HepG2 (cell line): Measurements from ENCODE around the gene LMAN2. TPM values are rescaled to one million over a fixed set of nuclear protein-coding genes. Genes with fewer than 3 reads are reported as not detected.

ENCODE experiments used
- ETV6 ChIP-seq: sonication (generic); formaldehyde crosslinking; conservative IDR thresholded peaks from 2 replicates; pipeline ENCODE4 v1.4.0; 2020; ENCODE audit warnings: missing genetic modification reagents
- HHEX ChIP-seq: IDR thresholded peaks from 2 replicates; pipeline ENCODE4 v1.6.1; 2016; ENCODE audit warnings: control low read depth
- JUNB ChIP-seq: sonication (generic); formaldehyde crosslinking; IDR thresholded peaks from 2 replicates; pipeline ENCODE4 v1.8.0; 2022; ENCODE audit warnings: missing genetic modification reagents, mild to moderate bottlenecking, borderline replicate concordance
- KDM5B ChIP-seq: sonication (generic); formaldehyde crosslinking; IDR thresholded peaks from 2 replicates; pipeline ENCODE4 v1.4.0; 2020; ENCODE audit warnings: missing genetic modification reagents, mild to moderate bottlenecking, borderline replicate concordance
- KLF11 ChIP-seq: IDR thresholded peaks from 2 replicates; pipeline ENCODE4 v1.6.1; 2016; ENCODE audit warnings: missing compliant biosample characterization
- MTA1 ChIP-seq: sonication (generic); formaldehyde crosslinking; IDR thresholded peaks from 2 replicates; pipeline ENCODE4 v1.4.0; 2020; ENCODE audit warnings: missing genetic modification reagents, mild to moderate bottlenecking, borderline replicate concordance
- MTF2 ChIP-seq: sonication (generic); formaldehyde crosslinking; IDR thresholded peaks from 2 replicates; pipeline ENCODE4 v1.5.0; 2020; ENCODE audit warnings: missing genetic modification reagents, borderline replicate concordance
- ONECUT2 ChIP-seq: sonication (generic); formaldehyde crosslinking; IDR thresholded peaks from 2 replicates; pipeline ENCODE4 v1.4.0; 2020; ENCODE audit warnings: missing genetic modification reagents
- SMAD1 ChIP-seq: sonication (generic); formaldehyde crosslinking; IDR thresholded peaks from 2 replicates; pipeline ENCODE4 v1.4.0; 2020; ENCODE audit warnings: missing genetic modification reagents, low read depth, mild to moderate bottlenecking, borderline replicate concordance
- TCF12 ChIP-seq, 2 experiments: fragments of 450-650 bp in 1 of 2; sonication (generic) in 1 of 2; formaldehyde crosslinking in 1 of 2; IDR thresholded peaks; 2 replicates each; pipeline versions ENCODE4 v1.6.1 to v1.8.0; 2017 to 2022; ENCODE audit warnings: antibody characterized with exemption in 1 of 2, mild to moderate bottlenecking in 1 of 2, missing genetic modification reagents in 1 of 2, moderate library complexity in 1 of 2
- ZBTB46 ChIP-seq: sonication (generic); formaldehyde crosslinking; IDR thresholded peaks from 2 replicates; pipeline ENCODE4 v1.4.0; 2020; ENCODE audit warnings: mild to moderate bottlenecking, missing genetic modification reagents, borderline replicate concordance
- ZMAT5 ChIP-seq: sonication (generic); formaldehyde crosslinking; IDR thresholded peaks from 2 replicates; pipeline ENCODE4 v1.5.0; 2020; ENCODE audit warnings: mild to moderate bottlenecking, low read depth, missing genetic modification reagents, borderline replicate concordance
- ZNF138 ChIP-seq: sonication (generic); formaldehyde crosslinking; IDR thresholded peaks from 2 replicates; pipeline ENCODE4 v1.5.0; 2020; ENCODE audit warnings: mild to moderate bottlenecking, low read depth, missing genetic modification reagents
- ZNF234 ChIP-seq: sonication (generic); formaldehyde crosslinking; conservative IDR thresholded peaks from 2 replicates; pipeline ENCODE4 v1.5.1; 2020; ENCODE audit warnings: mild to moderate bottlenecking, missing genetic modification reagents
- ZNF44 ChIP-seq: sonication (generic); formaldehyde crosslinking; IDR thresholded peaks from 2 replicates; pipeline ENCODE4 v1.5.1; 2020; ENCODE audit warnings: mild to moderate bottlenecking, missing genetic modification reagents
- ZNF788 ChIP-seq: sonication (generic); formaldehyde crosslinking; IDR thresholded peaks from 2 replicates; pipeline ENCODE4 v1.5.0; 2020; ENCODE audit warnings: mild to moderate bottlenecking, missing genetic modification reagents, borderline replicate concordance
- ZNF841 ChIP-seq: sonication (generic); formaldehyde crosslinking; IDR thresholded peaks from 2 replicates; pipeline ENCODE4 v1.8.1; 2023; ENCODE audit warnings: missing genetic modification reagents, borderline replicate concordance
- polyA plus RNA-seq, 8 experiments: library from polyadenylated mRNA; depleted of rRNA in 3 of 8; stranded (reverse) in 7 of 8; unstranded in 1 of 8; fragments of >200 nt; fragmentation: Illumina TruSeq in 4 of 8; extraction: Trizol in 4 of 8; gene quantifications; 2 replicates each; pipeline versions ENCODE4 v1.2.1 to v1.2.3, GENCODE V29; 2011 to 2016; ENCODE audit warnings: low read depth in 4 of 8, missing spikeins in 1 of 8, mixed read lengths in 1 of 8; ENCODE audit not compliant: insufficient read depth in 1 of 8
- total RNA-seq, 5 experiments: library from RNA; depleted of rRNA; stranded (reverse); fragments of >200 nt; fragmentation: Illumina TruSeq; extraction: Trizol; gene quantifications; 2 replicates each; pipeline ENCODE4 v1.2.3, GENCODE V29; 2016; ENCODE audit warnings: low read depth in 1 of 5
- TF ChIP-seq, protein P1 (sequence below): fragments of 450-650 bp; IDR thresholded peaks from 2 replicates; pipeline ENCODE4 v1.6.1; 2017
- TF ChIP-seq, protein P2 (sequence below): sonication (generic); formaldehyde crosslinking; IDR thresholded peaks from 2 replicates; pipeline ENCODE4 v1.4.0; 2020; ENCODE audit warnings: mild to moderate bottlenecking, missing genetic modification reagents
- TF ChIP-seq, protein P3 (sequence below): sonication (generic); formaldehyde crosslinking; IDR thresholded peaks from 2 replicates; pipeline ENCODE4 v1.5.1; 2020; ENCODE audit warnings: mild to moderate bottlenecking, missing genetic modification reagents, moderate library complexity
- TF ChIP-seq, protein P4 (sequence below): sonication (generic); formaldehyde crosslinking; IDR thresholded peaks from 2 replicates; pipeline ENCODE4 v1.5.1; 2020; ENCODE audit warnings: missing genetic modification reagents, mild to moderate bottlenecking, borderline replicate concordance

The LMAN2 gene
- total and polyA plus RNA-seq, 2 of the 13 experiments (the other 11 are each of a cell fraction or from before 2014, with no cell fraction given), result 191 to 197 TPM

DNA sequence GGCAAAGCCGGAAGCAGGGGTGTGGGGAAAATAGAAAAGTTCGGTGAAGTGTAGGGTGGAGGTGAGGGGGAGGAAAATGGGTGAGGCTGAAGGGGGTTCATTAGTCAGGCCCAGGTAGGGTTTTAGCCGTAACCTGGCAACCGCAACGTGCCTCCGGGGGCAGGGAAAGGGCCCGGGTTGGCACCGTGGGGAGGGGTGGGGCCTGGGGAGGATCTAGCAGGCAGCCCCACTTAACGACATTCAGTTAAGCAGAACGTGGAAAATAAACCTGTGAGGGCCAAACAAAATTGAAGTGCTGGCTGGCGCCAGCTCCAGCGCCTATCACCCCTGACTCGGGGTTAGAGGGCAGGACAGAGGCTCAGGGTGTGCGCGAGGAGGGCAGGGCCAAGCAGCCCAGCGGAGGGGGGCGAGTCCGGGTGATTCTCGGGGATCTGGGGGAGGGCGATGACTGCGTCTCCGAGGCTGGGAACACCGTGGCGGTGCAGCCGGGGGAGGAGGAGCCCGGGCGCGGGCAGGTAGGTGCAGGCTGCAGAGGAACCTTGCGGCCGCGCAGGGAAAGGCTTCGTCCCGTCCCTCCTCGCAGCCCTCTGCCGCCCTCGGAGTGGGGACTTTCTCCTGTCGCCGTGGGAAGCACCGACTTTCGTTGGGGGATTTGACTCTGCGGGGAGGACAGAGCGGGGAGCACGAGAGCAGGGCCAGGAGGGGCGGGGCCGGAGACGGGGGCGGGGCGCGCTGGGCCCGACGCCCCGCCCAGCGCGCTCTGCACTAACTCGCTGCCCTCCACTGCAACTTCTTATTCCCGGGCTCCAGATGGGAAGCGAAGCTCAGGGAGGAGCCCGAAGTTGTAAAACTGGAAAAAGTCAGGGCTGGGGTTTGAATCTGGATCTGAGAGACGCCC is 11.4 kb upstream of the LMAN2 start (continued):
- TF ChIP-seq, protein P1, sequence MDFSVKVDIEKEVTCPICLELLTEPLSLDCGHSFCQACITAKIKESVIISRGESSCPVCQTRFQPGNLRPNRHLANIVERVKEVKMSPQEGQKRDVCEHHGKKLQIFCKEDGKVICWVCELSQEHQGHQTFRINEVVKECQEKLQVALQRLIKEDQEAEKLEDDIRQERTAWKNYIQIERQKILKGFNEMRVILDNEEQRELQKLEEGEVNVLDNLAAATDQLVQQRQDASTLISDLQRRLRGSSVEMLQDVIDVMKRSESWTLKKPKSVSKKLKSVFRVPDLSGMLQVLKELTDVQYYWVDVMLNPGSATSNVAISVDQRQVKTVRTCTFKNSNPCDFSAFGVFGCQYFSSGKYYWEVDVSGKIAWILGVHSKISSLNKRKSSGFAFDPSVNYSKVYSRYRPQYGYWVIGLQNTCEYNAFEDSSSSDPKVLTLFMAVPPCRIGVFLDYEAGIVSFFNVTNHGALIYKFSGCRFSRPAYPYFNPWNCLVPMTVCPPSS, result no peak
- TF ChIP-seq ZNF44, result no peak
- TF ChIP-seq ZNF138, result no peak
- TF ChIP-seq TCF12 (IDR thresholded peaks at IDR 0.05), result no peak
- no peak for TF ChIP-seq TCF12 (CRISPR knock-in tag; IDR thresholded peaks at IDR 0.05)
- no peak; the same call in 1 of the 2 replicates for TF ChIP-seq MTF2 (CRISPR knock-in tag)
- 0 out of 2 replicates have a peak, but pooled peaks have one; percentile 53 for TF ChIP-seq SMAD1 (CRISPR knock-in tag)
- no peak for TF ChIP-seq KLF11 (CRISPR knock-in tag)
- no peak for TF ChIP-seq ZMAT5 (CRISPR knock-in tag)
- no peak for TF ChIP-seq ZNF841 (CRISPR knock-in tag)
- TF ChIP-seq ETV6 (CRISPR knock-in tag), result no peak
- no peak for TF ChIP-seq JUNB (CRISPR knock-in tag)
- no peak for TF ChIP-seq HHEX (CRISPR knock-in tag)
- peak; percentile 22; the same call in 1 of the 2 replicates for TF ChIP-seq ZNF788
- TF ChIP-seq MTA1, result no peak; the same call in 1 of the 2 replicates
- no peak for TF ChIP-seq ONECUT2 (CRISPR knock-in tag)
- TF ChIP-seq, protein P2, sequence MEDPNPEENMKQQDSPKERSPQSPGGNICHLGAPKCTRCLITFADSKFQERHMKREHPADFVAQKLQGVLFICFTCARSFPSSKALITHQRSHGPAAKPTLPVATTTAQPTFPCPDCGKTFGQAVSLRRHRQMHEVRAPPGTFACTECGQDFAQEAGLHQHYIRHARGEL (CRISPR knock-in tag), result no peak
- TF ChIP-seq ZBTB46 (CRISPR knock-in tag), result no peak
- TF ChIP-seq, protein P3, sequence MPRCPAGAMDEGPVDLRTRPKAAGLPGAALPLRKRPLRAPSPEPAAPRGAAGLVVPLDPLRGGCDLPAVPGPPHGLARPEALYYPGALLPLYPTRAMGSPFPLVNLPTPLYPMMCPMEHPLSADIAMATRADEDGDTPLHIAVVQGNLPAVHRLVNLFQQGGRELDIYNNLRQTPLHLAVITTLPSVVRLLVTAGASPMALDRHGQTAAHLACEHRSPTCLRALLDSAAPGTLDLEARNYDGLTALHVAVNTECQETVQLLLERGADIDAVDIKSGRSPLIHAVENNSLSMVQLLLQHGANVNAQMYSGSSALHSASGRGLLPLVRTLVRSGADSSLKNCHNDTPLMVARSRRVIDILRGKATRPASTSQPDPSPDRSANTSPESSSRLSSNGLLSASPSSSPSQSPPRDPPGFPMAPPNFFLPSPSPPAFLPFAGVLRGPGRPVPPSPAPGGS, result peak; percentile 31; the same call in 1 of the 2 replicates
- no peak for TF ChIP-seq ZNF234 (CRISPR knock-in tag)
- TF ChIP-seq KDM5B (CRISPR knock-in tag), result no peak; the same call in 1 of the 2 replicates
- TF ChIP-seq, protein P4, sequence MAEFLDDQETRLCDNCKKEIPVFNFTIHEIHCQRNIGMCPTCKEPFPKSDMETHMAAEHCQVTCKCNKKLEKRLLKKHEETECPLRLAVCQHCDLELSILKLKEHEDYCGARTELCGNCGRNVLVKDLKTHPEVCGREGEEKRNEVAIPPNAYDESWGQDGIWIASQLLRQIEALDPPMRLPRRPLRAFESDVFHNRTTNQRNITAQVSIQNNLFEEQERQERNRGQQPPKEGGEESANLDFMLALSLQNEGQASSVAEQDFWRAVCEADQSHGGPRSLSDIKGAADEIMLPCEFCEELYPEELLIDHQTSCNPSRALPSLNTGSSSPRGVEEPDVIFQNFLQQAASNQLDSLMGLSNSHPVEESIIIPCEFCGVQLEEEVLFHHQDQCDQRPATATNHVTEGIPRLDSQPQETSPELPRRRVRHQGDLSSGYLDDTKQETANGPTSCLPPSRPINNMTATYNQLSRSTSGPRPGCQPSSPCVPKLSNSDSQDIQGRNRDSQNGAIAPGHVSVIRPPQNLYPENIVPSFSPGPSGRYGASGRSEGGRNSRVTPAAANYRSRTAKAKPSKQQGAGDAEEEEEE (CRISPR knock-in tag), result no peak
